Fibroblast of the aortic adventitia (primary cell): ENCODE results near the gene RAB8B. TPM values are rescaled to one million over a fixed set of nuclear protein-coding genes. Genes with fewer than 3 reads are reported as not detected.
"Not testable (repeated sequence)": the region's sequence is repeated elsewhere in the genome, so short reads cannot be mapped to it uniquely, and the experiment has no call there.

Source experiments
- DNase-seq: peaks from one replicate; pipeline ENCODE4 v3.0.0-alpha.2; 2010; ENCODE audit warnings: low read depth
- H3K4me3 ChIP-seq: 2 replicates; pipeline ENCODE4 v1.5.1; 2011; ENCODE audit warnings: low read depth, mild to moderate bottlenecking, control low read depth, low read length, moderate library complexity
- total RNA-seq: library from RNA; depleted of rRNA; stranded (reverse); fragments of >200 nt; gene quantifications from 2 replicates; pipeline ENCODE4 v1.2.3, GENCODE V29; 2012; ENCODE audit warnings: low replicate concordance
- TF ChIP-seq, protein P1 (sequence below): IDR thresholded peaks from 2 replicates; pipeline ENCODE4 v1.5.1; 2011; ENCODE audit warnings: mild to moderate bottlenecking, low read length, control low read depth, inconsistent platforms; ENCODE audit not compliant: insufficient read depth

Gene RAB8B
- total RNA-seq, 1 donor: 84.1 TPM

DNA sequence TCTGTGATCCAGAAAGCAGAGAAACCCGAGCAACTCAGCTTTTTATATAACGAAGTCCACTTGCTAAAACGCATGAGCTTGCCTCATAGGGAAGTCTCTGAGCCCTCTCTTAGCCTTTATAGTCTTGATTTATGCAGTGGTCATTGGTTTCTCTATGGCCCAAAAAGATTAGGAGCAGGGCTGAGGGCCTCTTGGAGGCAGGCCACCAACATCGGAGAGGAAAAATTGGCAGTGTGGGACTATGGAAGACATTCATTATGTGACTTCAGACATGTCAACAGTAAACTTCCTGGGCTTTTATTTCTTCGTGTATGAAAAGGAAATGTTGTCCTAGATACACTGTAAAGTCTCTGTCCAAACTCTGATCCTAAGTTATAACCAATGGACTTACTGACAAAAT lies 13.5 kb downstream of the RAB8B start:
- TF ChIP-seq, protein P1, sequence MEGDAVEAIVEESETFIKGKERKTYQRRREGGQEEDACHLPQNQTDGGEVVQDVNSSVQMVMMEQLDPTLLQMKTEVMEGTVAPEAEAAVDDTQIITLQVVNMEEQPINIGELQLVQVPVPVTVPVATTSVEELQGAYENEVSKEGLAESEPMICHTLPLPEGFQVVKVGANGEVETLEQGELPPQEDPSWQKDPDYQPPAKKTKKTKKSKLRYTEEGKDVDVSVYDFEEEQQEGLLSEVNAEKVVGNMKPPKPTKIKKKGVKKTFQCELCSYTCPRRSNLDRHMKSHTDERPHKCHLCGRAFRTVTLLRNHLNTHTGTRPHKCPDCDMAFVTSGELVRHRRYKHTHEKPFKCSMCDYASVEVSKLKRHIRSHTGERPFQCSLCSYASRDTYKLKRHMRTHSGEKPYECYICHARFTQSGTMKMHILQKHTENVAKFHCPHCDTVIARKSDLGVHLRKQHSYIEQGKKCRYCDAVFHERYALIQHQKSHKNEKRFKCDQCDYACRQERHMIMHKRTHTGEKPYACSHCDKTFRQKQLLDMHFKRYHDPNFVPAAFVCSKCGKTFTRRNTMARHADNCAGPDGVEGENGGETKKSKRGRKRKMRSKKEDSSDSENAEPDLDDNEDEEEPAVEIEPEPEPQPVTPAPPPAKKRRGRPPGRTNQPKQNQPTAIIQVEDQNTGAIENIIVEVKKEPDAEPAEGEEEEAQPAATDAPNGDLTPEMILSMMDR: no peak
- no peak for DNase-seq
- no peak overlapping the region for H3K4me3 ChIP-seq

DNA sequence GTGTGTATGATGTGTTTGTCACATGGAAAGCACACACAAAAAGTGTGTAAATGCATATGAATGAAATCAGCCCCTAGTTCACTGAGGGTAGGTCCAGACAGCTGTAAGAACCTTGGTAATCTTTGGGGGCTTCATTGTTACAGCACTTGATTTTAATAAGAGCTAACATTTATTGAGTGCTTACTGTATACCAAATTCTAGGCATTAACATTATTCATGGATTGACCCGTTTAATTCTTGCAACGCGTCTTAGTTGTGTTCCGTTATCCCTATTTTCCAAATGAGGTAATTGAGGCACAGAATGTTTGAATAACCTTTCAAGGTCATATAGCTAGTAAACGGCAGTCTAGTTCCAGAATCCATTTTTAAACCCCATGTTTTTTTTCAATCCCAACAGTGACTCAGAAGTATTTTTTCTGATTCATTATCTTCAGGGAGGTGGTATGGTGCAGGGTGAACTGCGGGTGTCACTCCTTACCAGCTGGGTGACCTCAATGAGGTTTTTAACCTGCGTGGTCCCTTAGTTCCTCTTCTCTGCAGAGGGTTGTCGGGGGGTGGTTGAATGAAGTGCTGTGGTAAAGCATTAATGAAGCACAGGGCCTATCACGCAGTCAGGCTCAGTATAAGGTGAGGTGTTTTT lies 14.2 kb downstream of the RAB8B start:
- no peak for DNase-seq
- TF ChIP-seq, protein P1: no peak
- no peak overlapping the region for H3K4me3 ChIP-seq

DNA sequence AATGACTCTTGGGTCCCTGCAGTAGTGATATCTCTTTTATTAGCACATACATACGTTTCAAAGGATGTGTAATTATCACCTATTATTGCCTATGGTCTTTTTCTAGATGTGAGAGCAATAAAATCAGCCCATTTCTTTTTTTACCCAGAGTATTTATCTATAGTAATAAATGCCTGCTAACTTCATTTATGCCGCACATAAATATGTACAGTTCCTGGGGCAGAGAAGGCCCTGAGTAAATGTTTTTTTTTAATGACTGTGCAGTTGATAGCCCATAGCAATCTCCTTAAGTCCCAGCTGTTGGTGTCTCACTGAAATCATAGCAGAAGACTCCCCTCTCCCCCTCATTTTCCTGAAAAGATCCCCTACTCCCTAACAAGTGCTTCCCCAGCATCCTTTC lies 16.7 kb downstream of the RAB8B start:
- TF ChIP-seq, protein P1: no peak
- no peak for DNase-seq
- no peak overlapping the region for H3K4me3 ChIP-seq

DNA sequence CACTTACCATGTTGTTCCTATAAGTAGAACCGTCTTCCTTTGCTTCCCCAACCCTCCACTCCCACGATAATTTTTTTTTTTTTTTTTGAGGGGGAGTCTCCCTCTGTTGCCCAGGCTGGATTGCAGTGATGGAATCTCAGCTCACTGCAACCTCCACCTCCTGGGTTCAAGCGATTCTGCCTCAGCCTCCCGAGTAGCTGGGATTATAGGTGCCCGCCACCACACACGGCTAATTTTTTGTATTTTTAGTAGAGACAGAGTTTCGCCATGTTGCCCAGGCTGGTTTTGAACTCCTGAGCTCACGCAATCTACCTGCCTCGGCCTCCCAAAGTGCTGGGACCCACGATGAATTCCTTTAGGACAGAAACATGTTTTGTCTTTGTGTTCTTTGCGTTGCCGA lies 19.4 kb downstream of the RAB8B start:
- not testable (repeated sequence) for H3K4me3 ChIP-seq, DNase-seq

DNA sequence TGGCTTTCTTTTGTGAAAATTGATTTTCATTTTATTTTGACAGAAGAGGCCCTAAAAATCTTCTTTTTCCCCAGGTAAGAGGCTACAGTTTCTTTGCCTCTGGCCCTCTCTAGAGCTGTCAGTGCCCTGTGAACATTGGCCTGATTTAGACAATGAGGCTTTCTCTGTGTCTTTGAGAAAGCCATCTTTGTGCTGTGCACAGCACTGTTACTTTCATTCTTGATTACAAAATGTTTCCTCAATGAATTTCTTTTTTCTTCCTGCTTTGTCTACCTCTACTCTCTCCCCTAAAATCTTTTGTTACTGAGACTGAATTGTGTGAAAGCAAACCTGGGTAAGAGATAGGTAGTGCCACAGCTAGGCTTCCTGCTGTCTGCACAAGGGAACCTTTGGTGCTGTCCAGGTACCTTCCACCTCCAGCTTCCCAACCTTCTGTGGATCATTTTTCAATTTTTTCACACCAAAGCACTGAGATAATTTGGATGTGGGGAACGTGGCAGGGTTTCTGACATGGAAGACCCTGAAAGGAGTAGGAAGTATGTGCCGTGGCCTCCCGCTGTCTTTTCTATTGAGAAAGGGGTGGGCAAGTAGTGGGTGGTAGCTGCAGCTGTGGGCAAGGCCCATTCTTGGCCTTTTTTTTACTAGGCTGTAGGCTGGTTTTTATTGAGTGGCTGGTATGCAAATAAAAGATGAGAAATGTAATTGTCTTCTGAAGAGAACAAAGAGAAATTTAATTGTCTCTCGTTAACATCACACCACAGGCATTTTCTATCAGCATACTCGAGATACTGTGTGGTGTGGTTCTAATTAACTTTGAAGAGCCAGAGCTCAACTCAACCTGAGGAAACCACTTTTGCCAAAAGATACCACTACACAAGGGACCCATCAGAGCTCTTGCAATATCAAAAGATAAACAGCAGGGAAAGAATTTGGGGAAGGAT lies 21.0 kb downstream of the RAB8B start:
- DNase-seq: no peak

DNA sequence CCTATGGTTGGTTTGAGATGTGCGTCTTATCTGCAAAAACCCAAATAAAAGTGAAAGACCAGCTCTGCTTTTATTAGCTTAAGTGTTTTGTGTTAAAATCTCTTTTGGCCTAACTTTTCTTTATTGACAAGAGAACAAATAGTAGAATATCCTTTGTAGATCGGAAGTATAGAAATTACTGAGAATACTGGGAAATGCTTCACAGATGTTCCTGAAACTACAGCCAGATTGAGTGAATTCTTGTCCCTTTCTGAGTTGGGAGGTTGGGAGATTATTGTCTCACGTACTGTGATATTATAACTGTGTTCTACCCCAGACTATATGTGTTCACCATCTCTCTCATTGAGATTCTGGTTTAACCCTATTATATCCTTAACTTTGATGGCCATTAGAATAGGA lies 21.7 kb downstream of the RAB8B start:
- no peak for DNase-seq

More for the DNA sequence above, 21.0 kb downstream of the RAB8B start:
- TF ChIP-seq, protein P1: no peak
- no peak overlapping the region for H3K4me3 ChIP-seq

DNA sequence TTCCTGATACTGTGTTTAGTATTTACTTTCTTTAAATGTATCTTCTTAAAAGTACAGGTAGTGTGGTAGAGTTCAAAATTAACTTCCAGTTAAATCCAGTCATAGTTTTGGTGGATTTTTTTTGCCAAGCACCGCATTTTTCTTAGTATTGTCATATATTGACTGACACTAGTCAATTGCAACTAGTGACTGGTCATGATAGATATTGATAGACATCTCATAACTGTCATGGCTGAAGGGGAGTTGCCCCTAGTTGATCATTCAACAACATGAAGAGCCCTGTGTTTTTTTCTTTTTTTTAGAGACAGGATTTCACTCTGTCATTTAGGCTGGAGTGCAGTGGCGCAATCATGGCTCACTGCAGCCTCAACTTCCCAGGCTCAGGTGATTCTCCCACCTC lies 22.1 kb downstream of the RAB8B start:
- DNase-seq: no peak
- H3K4me3 ChIP-seq: no peak overlapping the region
- TF ChIP-seq, protein P1: no peak

More for the DNA sequence above, 21.7 kb downstream of the RAB8B start:
- H3K4me3 ChIP-seq: no peak overlapping the region
- TF ChIP-seq, protein P1: no peak
